Adrenal gland (tissue), 12 donors: Measurements from ENCODE around the gene TENT5A. TPM values are rescaled to one million over a fixed set of nuclear protein-coding genes. Genes with fewer than 3 reads are reported as not detected.

ENCODE experiments used
- DNase-seq, 7 donors: peaks; one replicate each; pipeline ENCODE4 v3.0.0-alpha.2; 2019 to 2020
- H3K27ac ChIP-seq, 5 donors: fragments of 200-600 bp; sonication (generic) in 4 of 5; 1 replicate in 3 of 5; 2 replicates in 2 of 5; pipeline versions ENCODE4 v1.5.1 to v1.8.0; 2016 to 2020; ENCODE audit warnings: mild to moderate bottlenecking in 1 of 5
- H3K27me3 ChIP-seq: fragments of 200-600 bp; 2 replicates; pipeline ENCODE4 v1.8.0; 2021
- H3K36me3 ChIP-seq, 2 donors: fragments of 200-600 bp; replicated peaks in 1 of 2; 1 replicate in 1 of 2; 2 replicates in 1 of 2; pipeline versions ENCODE4 v1.5.1 to v1.8.0; 2018 to 2022
- H3K4me1 ChIP-seq, 2 donors: fragments of 200-600 bp; replicated peaks in 1 of 2; 1 replicate in 1 of 2; 2 replicates in 1 of 2; pipeline versions ENCODE4 v1.5.1 to v1.8.0; 2018 to 2021
- H3K4me3 ChIP-seq, 4 donors: fragments of 200-600 bp; sonication (generic) in 3 of 4; one replicate each; pipeline ENCODE4 v1.5.1; 2016 to 2018
- H3K9me3 ChIP-seq, 3 donors: fragments of 200-600 bp; sonication (generic) in 1 of 3; replicated peaks in 1 of 3; 1 replicate in 2 of 3; 2 replicates in 1 of 3; pipeline versions ENCODE4 v1.5.1 to v1.8.0; 2016 to 2021
- POLR2A ChIP-seq, 2 donors: fragments of 450-650 bp; IDR thresholded peaks; one replicate each; pipeline ENCODE4 v1.6.1; 2017; ENCODE audit warnings: antibody characterized with exemption in 2 of 2, mild to moderate bottlenecking in 2 of 2, moderate library complexity in 1 of 2
- WGBS, 4 donors: extraction: QIAGEN DNeasy Blood & Tissue Kit in 2 of 4; methylation state at CpG; one replicate each; pipeline versions ENCODE4 v1.1.5 to v1.1.7; 2013 to 2017; 5-methylcytosine and 5-hydroxymethylcytosine counted together
- intact Hi-C, 2 donors: fragments of 100-400 bp; cut with DNase I; formaldehyde crosslinking; loops; one replicate each; pipeline versions ENCODE4 v1.14.1 to v1.15.0; 2022 to 2023
- polyA plus RNA-seq, 3 donors: library from polyadenylated mRNA; stranded (reverse); fragments of 200-250 nt in 2 of 3; fragments of 350-450 nt in 1 of 3; fragmentation: Illumina TruSeq in 1 of 3; extraction: RNeasy Lipid Tissue Mini Kit (QIAGEN cat#74804) in 1 of 3; gene quantifications; one replicate each; pipeline ENCODE4 v1.2.3, GENCODE V29; 2013 to 2014
- total RNA-seq, 9 donors: library from RNA; depleted of rRNA in 4 of 9; stranded (reverse); fragments of >200 nt in 4 of 9; fragments of 120-200 nt in 1 of 9; fragmentation: NEBNext Ultra II Directional in 1 of 9; extraction: Animal tissue kit (Norgen Biotek cat#: 25700) in 1 of 9; gene quantifications; one replicate each; pipeline versions ENCODE4 v1.1.0 to v1.2.4, GENCODE V29; 2013 to 2023
- TF ChIP-seq, protein P1 (sequence below), 6 experiments: fragments of 450-650 bp in 4 of 6; fragments of 200-600 bp in 2 of 6; sonication (generic) in 1 of 6; IDR thresholded peaks; 1 replicate in 5 of 6; 2 replicates in 1 of 6; pipeline versions ENCODE4 v1.5.1 to v1.8.0; 2016 to 2021; ENCODE audit warnings: antibody characterized with exemption in 6 of 6, mild to moderate bottlenecking in 2 of 6, moderate library complexity in 1 of 6
- donor health status: healthy with polysubstance abuse.
- donor health status: Bipolar disorder and iron deficiency.
- donor health status: DM: yes; HTN: yes; CAD: no.
- donor health status: DM: no; HTN: no; CAD: no.
- donor health status: DM: no; HTN: no; CAD: no.
- donor health status: DM: yes; HTN: yes; CAD: no.

The TENT5A gene
- total and polyA plus RNA-seq, 12 donors = 4.4 to 24.6 (median 15.4) TPM

DNA sequence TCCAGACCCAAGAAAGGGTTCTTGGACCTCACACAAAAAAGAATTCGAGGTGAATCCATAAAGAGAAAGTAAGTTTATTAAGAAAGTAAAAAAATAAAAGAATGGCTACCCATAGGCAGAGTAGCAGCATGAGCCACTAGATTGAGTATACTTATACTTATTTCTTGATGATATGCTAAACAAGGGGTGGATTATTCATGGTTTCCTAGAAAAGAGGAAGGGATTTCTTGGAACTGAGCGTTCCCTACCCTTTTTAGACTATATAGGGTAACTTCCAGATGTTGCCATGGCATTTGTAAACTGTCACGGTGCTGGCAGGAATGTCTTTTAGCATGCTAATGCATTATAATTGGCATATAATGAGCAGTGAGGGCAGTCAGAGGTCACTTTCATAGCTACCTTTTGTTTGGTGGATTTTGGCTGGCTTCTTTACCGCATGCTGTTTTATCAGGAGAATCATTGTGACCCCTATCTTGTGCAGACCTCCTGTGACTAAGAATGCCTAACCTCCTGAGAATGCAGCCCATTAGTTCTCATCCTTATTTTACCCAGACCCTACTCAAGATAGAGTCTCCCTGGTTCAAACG lies 44.3 kb downstream of the TENT5A start:
- no peak overlapping the region for H3K27ac ChIP-seq
- no peak for DNase-seq
- intact Hi-C loops = no loop called here
- no peaks in the 10 kb centered on the region for H3K27me3 ChIP-seq
- WGBS, 4 donors = 64 to 86% (median 78%) methylated on average over 5 of the region's 5 CpGs
- H3K36me3 ChIP-seq = no peaks in the 10 kb centered on the region
- no peak overlapping the region for H3K4me3 ChIP-seq
- TF ChIP-seq, protein P1, sequence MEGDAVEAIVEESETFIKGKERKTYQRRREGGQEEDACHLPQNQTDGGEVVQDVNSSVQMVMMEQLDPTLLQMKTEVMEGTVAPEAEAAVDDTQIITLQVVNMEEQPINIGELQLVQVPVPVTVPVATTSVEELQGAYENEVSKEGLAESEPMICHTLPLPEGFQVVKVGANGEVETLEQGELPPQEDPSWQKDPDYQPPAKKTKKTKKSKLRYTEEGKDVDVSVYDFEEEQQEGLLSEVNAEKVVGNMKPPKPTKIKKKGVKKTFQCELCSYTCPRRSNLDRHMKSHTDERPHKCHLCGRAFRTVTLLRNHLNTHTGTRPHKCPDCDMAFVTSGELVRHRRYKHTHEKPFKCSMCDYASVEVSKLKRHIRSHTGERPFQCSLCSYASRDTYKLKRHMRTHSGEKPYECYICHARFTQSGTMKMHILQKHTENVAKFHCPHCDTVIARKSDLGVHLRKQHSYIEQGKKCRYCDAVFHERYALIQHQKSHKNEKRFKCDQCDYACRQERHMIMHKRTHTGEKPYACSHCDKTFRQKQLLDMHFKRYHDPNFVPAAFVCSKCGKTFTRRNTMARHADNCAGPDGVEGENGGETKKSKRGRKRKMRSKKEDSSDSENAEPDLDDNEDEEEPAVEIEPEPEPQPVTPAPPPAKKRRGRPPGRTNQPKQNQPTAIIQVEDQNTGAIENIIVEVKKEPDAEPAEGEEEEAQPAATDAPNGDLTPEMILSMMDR (IDR thresholded peaks at IDR 0.05) = no peak
- TF ChIP-seq POLR2A (IDR thresholded peaks at IDR 0.05) = no peak
- H3K9me3 ChIP-seq = no peaks in the 10 kb centered on the region
- H3K4me1 ChIP-seq = no peaks in the 10 kb centered on the region

DNA sequence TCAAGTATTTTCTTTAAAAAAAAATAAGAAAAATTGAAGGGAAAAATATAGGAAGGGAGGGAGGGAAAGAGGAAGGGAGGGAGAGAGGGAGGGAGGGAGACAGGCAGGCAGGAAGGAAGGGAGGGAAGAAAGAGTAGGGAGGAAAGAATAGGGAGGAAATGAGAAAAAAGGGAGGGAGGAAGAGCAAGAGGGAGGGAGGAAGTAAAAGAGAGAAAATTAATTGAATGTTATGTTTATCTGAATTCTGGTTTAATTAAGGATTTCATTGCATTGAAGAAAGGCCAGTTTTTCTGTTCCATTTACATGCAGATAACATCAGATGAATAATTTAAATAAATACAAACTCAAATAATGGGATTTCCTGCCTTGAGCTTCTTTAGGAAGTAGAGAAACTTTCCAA lies 47.8 kb downstream of the TENT5A start:
- Histone ChIP-seq H3K27me3 (no peaks in the 10 kb centered on the region), H3K27ac (no peak overlapping the region), H3K4me3 (no peak overlapping the region), H3K36me3 (no peaks in the 10 kb centered on the region), H3K4me1 (no peaks in the 10 kb centered on the region), H3K9me3 (no peaks in the 10 kb centered on the region)
- intact Hi-C loops = no loop called here
- no peak for DNase-seq
- TF ChIP-seq POLR2A (IDR thresholded peaks at IDR 0.05) = no peak
- TF ChIP-seq, protein P1 (IDR thresholded peaks at IDR 0.05) = no peak

DNA sequence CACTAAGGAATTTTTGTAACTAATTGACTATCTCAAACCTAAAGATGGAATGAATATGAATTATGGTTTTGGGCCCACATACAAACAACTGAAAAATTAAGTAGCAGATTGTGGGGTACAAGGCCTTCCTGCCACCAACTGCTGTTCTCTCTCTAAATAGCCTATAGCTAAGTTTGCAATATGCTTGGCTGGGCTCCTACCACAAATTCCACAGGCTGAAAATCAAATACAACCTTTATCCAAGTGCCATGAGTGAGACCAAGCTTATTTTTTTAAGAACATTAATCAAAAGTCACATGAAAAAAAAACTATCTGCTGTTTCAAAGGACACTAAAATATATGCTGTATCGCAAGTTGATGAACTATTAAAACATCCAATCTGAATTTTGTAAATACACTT lies 52.1 kb downstream of the TENT5A start:
- TF ChIP-seq, protein P1 (IDR thresholded peaks at IDR 0.05) = no peak
- no peak for TF ChIP-seq POLR2A (IDR thresholded peaks at IDR 0.05)
- Histone ChIP-seq H3K27ac (no peak overlapping the region), H3K4me1 (no peaks in the 10 kb centered on the region), H3K4me3 (no peak overlapping the region), H3K27me3 (no peaks in the 10 kb centered on the region), H3K36me3 (no peaks in the 10 kb centered on the region), H3K9me3 (no peaks in the 10 kb centered on the region)
- no peak for DNase-seq
- intact Hi-C loops = no loop called here
- WGBS, 4 donors = 90 to 97% (median 95%) methylated on average over 1 of the region's 1 CpG

- no peaks in the 10 kb centered on the region for H3K36me3 ChIP-seq
- TF ChIP-seq, protein P1 (IDR thresholded peaks at IDR 0.05) = no peak
- no peak for TF ChIP-seq POLR2A (IDR thresholded peaks at IDR 0.05)
- H3K9me3 ChIP-seq = no peaks in the 10 kb centered on the region
- no peak overlapping the region for H3K4me3 ChIP-seq
- no peak for DNase-seq
- H3K4me1 ChIP-seq = peaks cover 0 to 9% of the 10 kb centered on the region in 2 donors
- H3K27me3 ChIP-seq = no peaks in the 10 kb centered on the region
- intact Hi-C loops = no loop called here
- WGBS, 4 donors = 80 to 96% (median 93%) methylated on average over 6 of the region's 6 CpGs
- H3K27ac ChIP-seq = no peak overlapping the region
These were observed 54.9 kb downstream of the TENT5A start for GRCh38 chr6:81697559-81697958.
